ENCODE measurements around the gene LCK. TPM values are rescaled to one million over a fixed set of nuclear protein-coding genes. Genes with fewer than 3 reads are reported as not detected.

Gene LCK
- total and polyA plus RNA-seq, 10 of the 15 experiments (the other 5 are each of a cell fraction or from before 2014, with no cell fraction given) = 31.5 to 173 (median 119) TPM

- TF ChIP-seq CUX1 (IDR thresholded peaks at IDR 0.05; ENCODE audit: insufficient replicate concordance, low read depth, low read length) (peak; percentile 52), MLLT1 (IDR thresholded peaks at IDR 0.05) (peak; percentile 47), SREBF1 (IDR thresholded peaks at IDR 0.05; ENCODE audit: low read length) (no peak), POLR2A (IDR thresholded peaks at IDR 0.05; ENCODE audit: low read depth, low read length) (no peak)
Observed at GRCh38 chr1:32255072-32256071, 4.3 kb downstream of the LCK start (continued).
